Skeletal muscle tissue (tissue), 4 donors: Measurements from ENCODE around the gene GNB1L. TPM values are rescaled to one million over a fixed set of nuclear protein-coding genes. Genes with fewer than 3 reads are reported as not detected.

Source experiments
- H3K27ac ChIP-seq: one replicate; pipeline ENCODE4 v1.7.0; 2013; ENCODE audit warnings: mild to moderate bottlenecking, low read depth, low read length, inconsistent platforms
- H3K27me3 ChIP-seq, 3 donors: one replicate each; pipeline ENCODE4 v1.7.0; 2013; ENCODE audit warnings: low read length in 3 of 3; ENCODE audit not compliant: control insufficient read depth in 3 of 3, insufficient read depth in 3 of 3
- H3K36me3 ChIP-seq, 3 donors: one replicate each; pipeline ENCODE4 v1.7.0; 2013; ENCODE audit warnings: low read length in 3 of 3; ENCODE audit not compliant: control insufficient read depth in 3 of 3, insufficient read depth in 3 of 3
- H3K4me1 ChIP-seq, 3 donors: one replicate each; pipeline ENCODE4 v1.7.0; 2013; ENCODE audit warnings: low read length in 3 of 3, mild to moderate bottlenecking in 3 of 3; ENCODE audit not compliant: control insufficient read depth in 3 of 3, insufficient read depth in 3 of 3
- H3K4me3 ChIP-seq, 3 donors: one replicate each; pipeline ENCODE4 v1.7.0; 2013; ENCODE audit warnings: low read length in 3 of 3
- H3K9ac ChIP-seq, 3 donors: one replicate each; pipeline ENCODE4 v1.7.0; 2013; ENCODE audit warnings: low read length in 3 of 3, mild to moderate bottlenecking in 3 of 3, moderate library complexity in 2 of 3, low read depth in 1 of 3
- H3K9me3 ChIP-seq, 3 donors: one replicate each; pipeline ENCODE4 v1.7.0; 2013; ENCODE audit warnings: low read length in 3 of 3; ENCODE audit not compliant: control insufficient read depth in 3 of 3
- total RNA-seq: library from RNA; depleted of rRNA; stranded (reverse); fragments of >200 nt; gene quantifications from one replicate; pipeline ENCODE4 v1.2.3, GENCODE V29; 2014
- donor health status: Osteomylitis.

Gene GNB1L
- total RNA-seq, 1 donor from 2014 or later: 4.7 TPM

DNA sequence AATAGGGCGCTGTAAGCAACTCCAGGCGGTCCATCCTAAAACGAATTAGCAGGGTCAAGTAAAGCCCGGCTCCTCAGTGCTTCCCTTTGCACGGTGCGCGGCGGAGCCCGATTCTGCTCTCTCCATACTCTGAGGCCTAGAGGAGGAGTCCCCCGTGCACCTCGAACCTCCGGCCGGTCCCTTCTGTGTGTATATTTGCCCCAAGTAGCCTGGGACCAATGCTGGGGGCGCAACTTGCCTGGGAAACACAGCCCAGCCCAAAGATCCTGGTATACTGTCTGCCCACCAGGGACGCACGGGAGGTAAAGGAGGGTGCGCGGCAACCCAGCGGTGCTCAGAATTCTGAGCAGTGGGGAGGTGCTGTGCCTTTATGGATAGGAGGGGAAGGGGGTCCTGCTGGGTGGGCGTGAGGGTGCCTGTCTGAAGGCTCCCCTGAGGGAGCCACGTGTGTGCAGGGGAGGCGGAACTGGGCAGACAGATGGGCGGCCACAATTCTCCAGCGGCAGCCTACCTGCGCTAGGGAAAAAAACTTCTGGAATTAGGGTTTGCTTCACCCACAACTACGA is 98.9 kb downstream of the GNB1L start:
- Histone ChIP-seq H3K4me3 (no peak overlapping the region), H3K9me3 (no peaks in the 10 kb centered on the region), H3K4me1 (no peaks in the 10 kb centered on the region), H3K27me3 (peaks cover 30 to 57% (median 39%) of the 10 kb centered on the region in 3 donors), H3K27ac (no peak overlapping the region), H3K9ac (no peak overlapping the region), H3K36me3 (no peaks in the 10 kb centered on the region)

DNA sequence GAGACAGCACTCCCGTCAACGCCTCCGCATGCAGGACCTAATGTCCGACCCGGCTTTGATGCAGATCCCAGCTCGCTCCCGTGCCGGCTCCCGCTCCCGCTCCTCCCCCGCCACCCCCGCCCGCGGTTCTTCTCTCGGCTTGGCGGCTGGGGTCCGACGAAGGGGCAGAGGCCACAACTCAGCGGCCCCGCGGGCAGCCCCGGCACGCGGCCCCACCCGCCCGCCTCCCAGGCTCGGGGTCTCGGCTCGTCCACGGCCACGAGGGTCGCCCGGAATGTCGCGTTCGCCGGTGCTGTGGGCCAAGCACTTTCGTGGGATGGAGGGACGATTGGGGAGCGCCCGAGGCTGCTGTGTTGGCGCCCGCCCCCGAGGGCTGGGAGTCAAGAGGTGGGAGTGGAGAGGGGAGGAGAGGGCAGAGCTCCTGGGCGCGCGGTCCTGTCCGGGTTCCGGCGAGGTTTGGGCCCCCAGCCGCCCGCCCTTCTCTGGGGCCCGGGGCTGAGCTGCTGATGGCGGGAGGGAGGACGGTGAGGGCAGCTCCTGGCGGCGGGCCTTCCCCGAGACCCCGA is 99.4 kb downstream of the GNB1L start:
- peaks cover 0 to 2% (median 0%) of the 10 kb centered on the region in 3 donors for H3K4me1 ChIP-seq
- H3K27me3 ChIP-seq: peaks cover 30 to 57% (median 39%) of the 10 kb centered on the region in 3 donors
- H3K9ac ChIP-seq: no peak overlapping the region
- H3K4me3 ChIP-seq: no peak overlapping the region
- no peaks in the 10 kb centered on the region for H3K36me3 ChIP-seq
- H3K9me3 ChIP-seq: no peaks in the 10 kb centered on the region
- no peak overlapping the region for H3K27ac ChIP-seq

DNA sequence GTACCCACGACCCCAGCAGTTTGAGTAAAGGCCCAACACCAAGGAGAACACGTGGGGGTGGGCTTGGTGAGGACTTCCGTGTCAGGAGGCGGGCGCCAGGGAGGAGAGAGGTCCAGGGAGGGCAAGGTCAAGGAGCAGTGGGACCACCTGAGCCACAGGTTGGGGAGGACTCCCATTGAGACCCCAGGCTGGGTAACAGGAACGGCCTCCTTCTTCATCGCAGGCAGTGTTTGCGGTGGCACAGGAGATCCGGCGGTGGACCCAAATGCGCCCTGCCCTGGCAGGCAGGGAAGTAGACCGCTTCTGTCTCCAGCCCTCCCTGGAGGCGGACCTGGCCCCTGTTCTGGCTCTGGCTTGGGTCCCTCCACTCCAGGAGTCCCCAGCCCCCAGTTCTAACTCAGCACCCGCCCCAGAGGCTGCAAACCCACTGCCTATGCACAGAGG is 100.0 kb downstream of the GNB1L start:
- Histone ChIP-seq H3K4me3 (no peak overlapping the region), H3K4me1 (peaks cover 0 to 7% (median 3%) of the 10 kb centered on the region in 3 donors), H3K9me3 (no peaks in the 10 kb centered on the region), H3K27ac (no peak overlapping the region), H3K36me3 (no peaks in the 10 kb centered on the region), H3K27me3 (peaks cover 30 to 58% (median 42%) of the 10 kb centered on the region in 3 donors), H3K9ac (no peak overlapping the region)

DNA sequence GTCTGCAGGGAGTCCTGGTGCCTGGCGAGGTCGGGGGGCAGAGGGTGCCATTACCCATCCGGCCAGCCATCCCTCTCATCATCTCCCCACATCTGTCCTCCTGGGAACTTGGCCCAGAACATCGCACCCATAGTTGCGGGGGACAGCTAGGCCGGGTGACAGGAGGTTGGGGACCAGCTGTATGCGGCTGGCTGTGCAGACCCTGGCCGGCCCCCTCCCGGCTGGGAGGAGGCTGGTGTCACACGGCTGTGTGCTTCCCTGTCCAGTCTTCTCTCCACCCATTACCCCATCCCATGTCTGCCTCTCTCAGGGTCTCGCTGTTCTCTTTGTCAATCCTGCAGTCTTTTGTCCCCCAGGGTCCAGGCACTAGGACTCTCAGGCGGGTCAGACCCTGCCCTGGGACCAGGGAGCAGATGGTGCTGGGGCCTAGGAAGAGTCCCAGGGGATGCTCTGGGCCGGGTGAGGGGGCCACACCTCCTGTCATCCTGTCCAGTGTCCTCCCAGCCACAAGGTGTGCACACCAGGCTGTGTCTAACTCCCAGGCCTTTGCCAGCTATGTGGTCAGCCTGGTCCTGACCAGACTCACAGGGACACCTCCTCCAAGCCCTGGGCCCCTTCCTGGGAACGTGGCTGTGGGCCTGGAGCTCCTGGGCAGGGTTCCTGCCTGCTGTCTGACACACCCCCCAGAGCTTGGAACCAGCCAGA is 100.5 kb downstream of the GNB1L start:
- H3K4me1 ChIP-seq: peaks cover 3 to 13% (median 9%) of the 10 kb centered on the region in 3 donors
- no peaks in the 10 kb centered on the region for H3K36me3 ChIP-seq
- H3K4me3 ChIP-seq: no peak overlapping the region
- no peaks in the 10 kb centered on the region for H3K9me3 ChIP-seq
- H3K9ac ChIP-seq: no peak overlapping the region
- H3K27ac ChIP-seq: no peak overlapping the region
- peaks cover 28 to 53% (median 43%) of the 10 kb centered on the region in 3 donors for H3K27me3 ChIP-seq

DNA sequence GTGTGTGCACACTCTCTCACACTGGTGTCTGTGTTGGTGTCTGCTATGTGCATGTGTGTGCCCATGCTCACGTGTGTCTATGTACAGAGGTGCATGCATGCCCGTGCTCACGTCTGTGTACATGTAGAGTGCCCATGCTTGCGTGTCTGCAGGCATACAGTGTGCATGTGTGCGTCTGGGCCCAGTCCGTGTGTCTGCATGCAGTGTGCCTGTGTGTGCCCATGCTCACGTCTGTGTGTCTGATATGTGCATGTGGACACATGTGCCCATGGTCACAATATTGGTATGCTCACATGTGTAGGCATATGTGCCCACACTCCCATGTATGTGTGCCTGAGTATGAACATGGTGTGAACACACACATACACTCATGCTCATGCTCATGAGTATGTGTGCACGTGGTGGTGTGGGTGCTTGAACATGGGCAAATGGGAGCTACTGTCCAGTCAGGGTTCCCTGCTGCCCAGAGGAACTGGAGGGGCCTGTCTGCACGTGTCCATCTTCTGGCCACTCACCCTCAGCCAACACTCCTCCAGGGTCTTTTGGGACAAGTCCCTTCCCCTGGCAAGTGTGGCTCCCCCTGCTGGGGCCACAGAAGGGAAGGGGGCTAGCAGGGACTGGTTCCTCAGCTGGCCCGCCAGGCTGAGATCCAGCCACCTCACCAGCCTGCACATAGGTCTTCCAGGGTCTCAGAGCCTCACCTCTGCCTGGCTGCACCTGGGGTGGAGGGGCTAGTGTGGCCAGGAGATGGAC is 101.4 kb downstream of the GNB1L start:
- no peak overlapping the region for H3K27ac ChIP-seq
- no peak overlapping the region for H3K4me3 ChIP-seq
- no peaks in the 10 kb centered on the region for H3K9me3 ChIP-seq
- no peak overlapping the region for H3K9ac ChIP-seq
- H3K36me3 ChIP-seq: no peaks in the 10 kb centered on the region
- H3K4me1 ChIP-seq: peaks cover 5 to 19% (median 10%) of the 10 kb centered on the region in 3 donors
- H3K27me3 ChIP-seq: peaks cover 28 to 46% (median 43%) of the 10 kb centered on the region in 3 donors

DNA sequence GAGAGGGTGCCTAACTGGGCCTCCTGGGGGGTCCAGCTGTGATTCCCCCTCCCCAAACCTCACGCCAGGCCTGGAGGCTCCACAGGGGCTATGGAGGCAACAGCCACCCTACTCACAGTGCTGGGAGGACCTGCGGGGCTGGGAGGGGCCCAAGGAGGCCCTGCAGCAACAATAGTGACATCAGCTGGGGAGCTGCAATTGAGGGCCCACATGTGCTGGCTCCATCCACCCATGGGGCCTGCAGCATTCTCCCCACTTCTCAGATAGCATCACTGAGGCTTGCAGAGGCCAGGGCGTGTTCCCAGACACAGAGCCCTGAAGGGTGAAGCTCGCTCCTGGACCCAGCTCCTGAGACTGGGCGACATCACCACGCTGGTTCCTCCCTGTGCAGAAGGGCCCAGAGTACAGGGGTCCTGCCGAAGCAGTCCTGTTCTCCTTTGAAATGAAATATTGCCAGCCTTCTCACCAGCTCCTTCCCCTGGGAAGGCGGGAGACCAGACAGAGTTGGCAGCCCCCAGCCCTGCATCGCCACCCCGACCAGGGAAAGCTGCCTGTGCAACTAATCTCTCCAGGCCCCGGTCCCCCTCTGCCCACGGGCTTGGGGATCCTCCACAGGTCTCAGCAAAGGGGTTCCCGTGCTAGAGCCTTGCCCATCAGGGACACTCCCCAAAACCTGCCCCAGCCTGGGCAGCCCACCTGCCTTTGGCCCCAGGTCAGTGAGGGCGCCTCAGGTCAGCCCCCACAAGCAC is 103.0 kb downstream of the GNB1L start:
- peaks cover 28 to 46% (median 43%) of the 10 kb centered on the region in 3 donors for H3K27me3 ChIP-seq
- no peak overlapping the region for H3K4me3 ChIP-seq
- no peaks in the 10 kb centered on the region for H3K36me3 ChIP-seq
- peaks cover 5 to 21% (median 10%) of the 10 kb centered on the region in 3 donors for H3K4me1 ChIP-seq
- no peak overlapping the region for H3K27ac ChIP-seq
- H3K9ac ChIP-seq: no peak overlapping the region
- H3K9me3 ChIP-seq: no peaks in the 10 kb centered on the region

DNA sequence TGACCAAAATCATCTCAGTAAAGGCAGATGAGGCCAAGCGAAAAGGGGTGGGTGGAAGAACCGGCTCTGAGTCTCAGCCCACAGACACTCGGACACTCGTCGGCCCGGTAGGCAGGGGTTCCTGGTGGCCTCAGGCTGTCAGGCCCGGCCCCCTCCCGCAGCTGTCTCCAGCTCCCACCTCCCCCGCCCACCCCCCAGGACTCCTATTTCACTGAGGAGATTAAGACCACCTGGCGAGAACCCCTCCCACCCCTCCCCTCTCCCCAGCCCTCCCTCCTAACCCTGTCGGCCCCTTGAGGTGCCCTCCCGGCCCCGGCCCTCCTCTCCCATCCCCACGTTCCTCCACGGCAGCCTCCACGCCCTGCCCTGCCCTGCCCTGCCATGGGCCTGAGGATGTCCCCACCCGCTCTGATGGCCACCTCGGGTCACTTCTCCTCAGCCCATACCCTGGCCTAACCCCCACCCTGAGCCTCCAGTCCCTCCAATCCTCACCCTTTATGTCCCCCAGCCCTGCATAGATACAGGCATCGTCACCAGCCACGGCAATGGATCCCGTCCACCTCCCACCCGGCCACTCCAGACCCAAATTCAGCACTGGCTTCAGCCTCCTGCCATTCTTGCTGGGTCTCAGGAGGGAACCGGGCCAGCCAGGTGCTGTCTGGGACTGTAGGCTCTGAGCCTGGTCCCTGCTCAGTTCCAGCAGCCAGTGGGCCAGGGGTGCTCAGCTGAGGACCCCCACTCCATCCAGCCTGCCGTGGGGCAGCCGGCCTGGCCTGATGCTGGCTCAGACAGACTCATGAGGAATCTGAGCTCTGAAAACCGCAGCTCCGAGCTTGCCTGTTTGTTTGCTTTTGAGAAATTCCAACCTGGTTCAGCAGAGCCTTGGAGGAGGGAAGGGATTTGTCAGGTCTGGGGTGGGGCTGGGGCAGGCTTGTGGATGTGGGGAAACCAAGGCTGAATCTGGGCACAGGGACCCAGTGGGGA is 103.9 kb downstream of the GNB1L start:
- Histone ChIP-seq H3K4me3 (no peak overlapping the region), H3K27me3 (peaks cover 21 to 38% (median 35%) of the 10 kb centered on the region in 3 donors), H3K27ac (peak overlapping the region; percentile 44), H3K4me1 (peaks cover 12 to 30% (median 18%) of the 10 kb centered on the region in 3 donors), H3K9me3 (no peaks in the 10 kb centered on the region), H3K9ac (peak overlapping the region in 1 of 3 donors; percentile 1), H3K36me3 (no peaks in the 10 kb centered on the region)

DNA sequence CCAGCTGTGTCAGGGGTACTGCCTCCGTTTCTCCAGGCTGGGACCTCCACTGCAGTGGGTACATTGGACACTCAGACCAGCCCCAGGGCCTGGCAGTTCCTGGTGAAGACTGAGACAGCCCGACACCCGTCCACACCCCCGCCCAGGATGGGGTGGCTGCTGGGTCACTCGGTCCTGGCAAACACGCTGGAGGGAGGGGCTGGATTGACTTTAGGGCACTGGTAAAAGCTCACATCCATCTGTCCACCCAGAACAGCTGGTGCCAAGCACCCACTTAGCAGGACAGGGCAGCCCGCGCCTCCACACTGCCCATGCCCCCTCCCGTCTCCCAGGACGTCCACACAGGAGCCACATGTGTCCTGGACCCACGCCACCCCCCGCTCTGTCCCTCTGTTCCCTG is 104.8 kb downstream of the GNB1L start:
- Histone ChIP-seq H3K4me3 (no peak overlapping the region), H3K4me1 (peaks cover 19 to 38% (median 25%) of the 10 kb centered on the region in 3 donors), H3K9me3 (no peaks in the 10 kb centered on the region), H3K9ac (peak overlapping the region in 1 of 3 donors; percentile 32), H3K36me3 (no peaks in the 10 kb centered on the region), H3K27ac (peak overlapping the region; percentile 44), H3K27me3 (peaks cover 16 to 33% (median 30%) of the 10 kb centered on the region in 3 donors)
